HepG2 (cell line): ENCODE results near the gene CCT8.
"Not testable (repeated sequence)": the region's sequence is repeated elsewhere in the genome, so short reads cannot be mapped to it uniquely, and the experiment has no call there.

ENCODE experiments used
- ATF7-NPFF ChIP-seq: sonication (generic); formaldehyde crosslinking; IDR thresholded peaks from 2 replicates; pipeline ENCODE4 v1.8.1; 2023; ENCODE audit warnings: mild to moderate bottlenecking, low read depth, missing genetic modification reagents, moderate library complexity
- CHD2 ChIP-seq: IDR thresholded peaks from 2 replicates; pipeline ENCODE4 v1.6.1; 2011; ENCODE audit warnings: low read depth, low read length, improper control_type of control experiment
- HNRNPL ChIP-seq: fragments of 200-400 bp; formaldehyde crosslinking; IDR thresholded peaks from 2 replicates; pipeline ENCODE4 v1.6.1; 2017; ENCODE audit warnings: mild to moderate bottlenecking, low read depth, low read length
- SOX5 ChIP-seq: IDR thresholded peaks from 2 replicates; pipeline ENCODE4 v1.6.1; 2016; ENCODE audit warnings: borderline replicate concordance
- ZBTB42 ChIP-seq: sonication (generic); formaldehyde crosslinking; IDR thresholded peaks from 2 replicates; pipeline ENCODE4 v1.5.0; 2020; ENCODE audit warnings: mild to moderate bottlenecking, missing genetic modification reagents
- ZNF549 ChIP-seq: sonication (generic); formaldehyde crosslinking; IDR thresholded peaks from 2 replicates; pipeline ENCODE4 v1.5.0; 2020; ENCODE audit warnings: missing genetic modification reagents
- ZNF839 ChIP-seq: sonication (generic); formaldehyde crosslinking; IDR thresholded peaks from 2 replicates; pipeline ENCODE4 v1.4.0; 2020; ENCODE audit warnings: missing genetic modification reagents, mild to moderate bottlenecking, borderline replicate concordance
- TF ChIP-seq, protein P1 (sequence below): sonication (generic); formaldehyde crosslinking; IDR thresholded peaks from 2 replicates; pipeline ENCODE4 v1.5.0; 2020; ENCODE audit warnings: mild to moderate bottlenecking, missing genetic modification reagents, moderate library complexity

DNA sequence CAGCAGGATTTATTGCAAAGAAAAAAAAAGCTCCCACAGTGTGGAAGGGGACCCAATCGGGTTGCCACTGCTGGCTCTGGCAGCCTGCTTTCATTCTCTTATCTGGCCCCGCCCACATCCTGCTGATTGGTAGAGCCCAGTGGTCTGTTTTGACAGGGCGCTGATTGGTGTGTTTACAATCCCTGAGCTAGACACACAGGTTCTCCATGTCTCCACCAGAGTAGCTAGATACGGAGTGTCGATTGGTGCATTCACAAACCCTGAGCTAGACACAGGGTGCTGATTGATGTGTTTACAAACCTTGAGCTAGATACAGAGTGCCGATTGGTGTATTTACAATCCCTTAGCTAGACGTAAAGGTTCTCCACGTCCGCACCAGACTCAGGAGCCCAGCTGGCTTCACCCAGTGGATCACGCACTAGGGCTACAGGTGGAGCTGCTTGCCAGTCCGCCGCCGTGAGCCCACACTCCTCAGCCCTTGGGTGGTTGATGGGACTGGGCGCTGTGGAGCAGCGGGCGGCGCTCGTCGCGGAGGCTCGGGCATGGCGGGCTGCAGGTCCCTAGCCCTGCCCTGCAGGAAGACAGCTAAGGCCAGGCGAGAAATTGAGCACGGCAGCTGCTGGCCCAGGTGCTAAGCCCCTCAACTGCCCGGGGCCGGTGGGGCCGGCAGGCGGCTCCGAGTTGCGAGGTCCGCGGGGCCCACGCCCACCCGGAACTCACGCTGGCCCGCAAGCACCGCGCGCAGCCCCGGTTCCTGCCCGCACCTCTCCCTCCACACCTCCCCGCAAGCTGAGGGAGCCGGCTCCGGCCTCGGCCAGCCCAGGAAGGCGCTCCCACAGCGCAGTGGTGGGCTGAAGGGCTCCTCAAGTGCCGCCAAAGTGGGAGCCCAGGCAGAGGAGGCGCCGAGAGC lies 3.5 kb upstream of the CCT8 start:
- not testable (repeated sequence) for TF ChIP-seq ZNF549 (CRISPR knock-in tag); ZBTB42 (CRISPR knock-in tag); ZNF839; HNRNPL; CHD2; SOX5 (CRISPR knock-in tag); ATF7-NPFF (CRISPR knock-in tag)
- TF ChIP-seq, protein P1, sequence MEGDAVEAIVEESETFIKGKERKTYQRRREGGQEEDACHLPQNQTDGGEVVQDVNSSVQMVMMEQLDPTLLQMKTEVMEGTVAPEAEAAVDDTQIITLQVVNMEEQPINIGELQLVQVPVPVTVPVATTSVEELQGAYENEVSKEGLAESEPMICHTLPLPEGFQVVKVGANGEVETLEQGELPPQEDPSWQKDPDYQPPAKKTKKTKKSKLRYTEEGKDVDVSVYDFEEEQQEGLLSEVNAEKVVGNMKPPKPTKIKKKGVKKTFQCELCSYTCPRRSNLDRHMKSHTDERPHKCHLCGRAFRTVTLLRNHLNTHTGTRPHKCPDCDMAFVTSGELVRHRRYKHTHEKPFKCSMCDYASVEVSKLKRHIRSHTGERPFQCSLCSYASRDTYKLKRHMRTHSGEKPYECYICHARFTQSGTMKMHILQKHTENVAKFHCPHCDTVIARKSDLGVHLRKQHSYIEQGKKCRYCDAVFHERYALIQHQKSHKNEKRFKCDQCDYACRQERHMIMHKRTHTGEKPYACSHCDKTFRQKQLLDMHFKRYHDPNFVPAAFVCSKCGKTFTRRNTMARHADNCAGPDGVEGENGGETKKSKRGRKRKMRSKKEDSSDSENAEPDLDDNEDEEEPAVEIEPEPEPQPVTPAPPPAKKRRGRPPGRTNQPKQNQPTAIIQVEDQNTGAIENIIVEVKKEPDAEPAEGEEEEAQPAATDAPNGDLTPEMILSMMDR (CRISPR knock-in tag) = not testable (repeated sequence)
